Endodermal cell (in vitro differentiated cells): Measurements from ENCODE around the gene KIAA1217. TPM values are rescaled to one million over a fixed set of nuclear protein-coding genes. Genes with fewer than 3 reads are reported as not detected.

Experiments used
- DNase-seq: peaks from one replicate; pipeline ENCODE4 v3.0.0-alpha.2; 2017
- H3K27ac ChIP-seq: 2 replicates; pipeline ENCODE4 v1.5.1; 2013; ENCODE audit warnings: mild to moderate bottlenecking, low read depth, low read length, moderate library complexity
- H3K27me3 ChIP-seq: 2 replicates; pipeline ENCODE4 v1.6.1; 2013; ENCODE audit warnings: mild to moderate bottlenecking, low read length, moderate library complexity; ENCODE audit not compliant: insufficient read depth, control insufficient read depth, poor library complexity, severe bottlenecking
- H3K36me3 ChIP-seq: 2 replicates; pipeline ENCODE4 v1.7.0; 2013; ENCODE audit warnings: mild to moderate bottlenecking, low read length, moderate library complexity; ENCODE audit not compliant: control insufficient read depth, insufficient read depth
- H3K4me1 ChIP-seq: one replicate; pipeline ENCODE4 v1.7.0; 2013; ENCODE audit warnings: low read length; ENCODE audit not compliant: control insufficient read depth, insufficient read depth
- H3K4me3 ChIP-seq: 2 replicates; pipeline ENCODE4 v1.5.1; 2013; ENCODE audit warnings: mild to moderate bottlenecking, low read length, moderate library complexity
- H3K9ac ChIP-seq: 2 replicates; pipeline ENCODE4 v1.6.1; 2013; ENCODE audit warnings: mild to moderate bottlenecking, low read length, moderate library complexity; ENCODE audit not compliant: poor library complexity, severe bottlenecking; ENCODE audit errors: extremely low read depth
- H3K9me3 ChIP-seq: 2 replicates; pipeline ENCODE4 v1.6.1; 2013; ENCODE audit warnings: mild to moderate bottlenecking, low read length, moderate library complexity; ENCODE audit not compliant: control insufficient read depth
- H3K27ac Mint-ChIP-seq: 2 replicates; pipeline ENCODE4 v1.8.0; 2020; ENCODE audit warnings: mixed read lengths
- H3K27me3 Mint-ChIP-seq: 2 replicates; pipeline ENCODE4 v1.8.0; 2021; ENCODE audit warnings: mild to moderate bottlenecking, mixed read lengths; ENCODE audit not compliant: insufficient read depth
- H3K36me3 Mint-ChIP-seq: 2 replicates; pipeline ENCODE4 v1.8.0; 2020; ENCODE audit warnings: low read depth, mixed read lengths
- H3K4me1 Mint-ChIP-seq: 2 replicates; pipeline ENCODE4 v1.8.0; 2020; ENCODE audit warnings: mixed read lengths
- H3K4me3 Mint-ChIP-seq: 2 replicates; pipeline ENCODE4 v1.8.0; 2020; ENCODE audit warnings: mild to moderate bottlenecking, moderate library complexity, mixed read lengths
- H3K9me3 Mint-ChIP-seq: 2 replicates; pipeline ENCODE4 v1.8.0; 2020; ENCODE audit warnings: mild to moderate bottlenecking, mixed read lengths
- WGBS, 2 experiments: methylation state at CpG; one replicate each; pipeline versions ENCODE4 v1.1.5 to v1.1.7; 2013; ENCODE audit warnings: missing lambda C conversion rate in 2 of 2, mixed read lengths in 1 of 2; ENCODE audit not compliant: insufficient coverage in 1 of 2, insufficient read length in 1 of 2; 5-methylcytosine and 5-hydroxymethylcytosine counted together
- total RNA-seq, 2 donors: library from RNA; stranded (reverse); fragmentation: NEBNext Ultra II Directional in 1 of 2; extraction: Animal tissue kit (Norgen Biotek cat#: 25700) in 1 of 2; gene quantifications; 2 replicates in 1 of 2; 3 replicates in 1 of 2; pipeline ENCODE4 v1.2.1, GENCODE V29; 2021
- TF ChIP-seq, protein P1 (sequence below): fragments of 200-600 bp; sonication (generic); conservative IDR thresholded peaks from 2 replicates; pipeline ENCODE4 v1.5.0; 2021; ENCODE audit warnings: antibody characterized with exemption, mild to moderate bottlenecking

Gene KIAA1217
- total RNA-seq, 2 donors from 2014 or later = 25.4 to 27.2 TPM

DNA sequence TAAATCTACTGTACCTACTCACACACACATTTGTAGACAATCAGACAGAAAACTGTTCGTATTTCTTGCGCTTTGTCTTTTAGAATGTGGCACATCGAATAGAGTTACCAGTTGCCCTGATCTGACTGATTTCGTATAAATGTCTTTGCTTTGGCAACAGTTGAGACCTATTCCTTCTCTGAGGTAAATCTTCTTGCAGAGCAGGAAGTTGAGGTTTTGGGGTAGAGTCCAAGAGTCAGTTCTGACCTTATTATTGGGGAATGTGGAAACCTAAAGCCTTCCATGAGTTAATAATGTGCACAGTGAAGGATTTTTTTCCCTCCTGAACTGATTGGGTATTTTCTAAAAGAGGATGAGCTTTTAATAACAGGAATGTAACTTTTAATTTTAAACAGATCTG is 135.3 kb downstream of the KIAA1217 start:
- H3K27ac ChIP-seq = no peak overlapping the region
- Mint-ChIP-seq H3K27me3 (no peaks in the 10 kb centered on the region), H3K4me3 (no peak overlapping the region), H3K36me3 (no peaks in the 10 kb centered on the region), H3K27ac (no peak overlapping the region), H3K4me1 (peaks cover 29% of the 10 kb centered on the region), H3K9me3 (no peaks in the 10 kb centered on the region)
- H3K4me1 ChIP-seq = peaks cover 24% of the 10 kb centered on the region
- peak overlapping the region; percentile 2 for H3K4me3 ChIP-seq
- H3K36me3 ChIP-seq = no peaks in the 10 kb centered on the region
- DNase-seq = no peak
- peak overlapping the region; percentile 22 for H3K9ac ChIP-seq
- no peaks in the 10 kb centered on the region for H3K27me3 ChIP-seq
- no peaks in the 10 kb centered on the region for H3K9me3 ChIP-seq
- TF ChIP-seq, protein P1, sequence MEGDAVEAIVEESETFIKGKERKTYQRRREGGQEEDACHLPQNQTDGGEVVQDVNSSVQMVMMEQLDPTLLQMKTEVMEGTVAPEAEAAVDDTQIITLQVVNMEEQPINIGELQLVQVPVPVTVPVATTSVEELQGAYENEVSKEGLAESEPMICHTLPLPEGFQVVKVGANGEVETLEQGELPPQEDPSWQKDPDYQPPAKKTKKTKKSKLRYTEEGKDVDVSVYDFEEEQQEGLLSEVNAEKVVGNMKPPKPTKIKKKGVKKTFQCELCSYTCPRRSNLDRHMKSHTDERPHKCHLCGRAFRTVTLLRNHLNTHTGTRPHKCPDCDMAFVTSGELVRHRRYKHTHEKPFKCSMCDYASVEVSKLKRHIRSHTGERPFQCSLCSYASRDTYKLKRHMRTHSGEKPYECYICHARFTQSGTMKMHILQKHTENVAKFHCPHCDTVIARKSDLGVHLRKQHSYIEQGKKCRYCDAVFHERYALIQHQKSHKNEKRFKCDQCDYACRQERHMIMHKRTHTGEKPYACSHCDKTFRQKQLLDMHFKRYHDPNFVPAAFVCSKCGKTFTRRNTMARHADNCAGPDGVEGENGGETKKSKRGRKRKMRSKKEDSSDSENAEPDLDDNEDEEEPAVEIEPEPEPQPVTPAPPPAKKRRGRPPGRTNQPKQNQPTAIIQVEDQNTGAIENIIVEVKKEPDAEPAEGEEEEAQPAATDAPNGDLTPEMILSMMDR = no peak
- 94 to 100% methylated on average over 4 of the region's 4 CpGs for WGBS, 2 experiments

DNA sequence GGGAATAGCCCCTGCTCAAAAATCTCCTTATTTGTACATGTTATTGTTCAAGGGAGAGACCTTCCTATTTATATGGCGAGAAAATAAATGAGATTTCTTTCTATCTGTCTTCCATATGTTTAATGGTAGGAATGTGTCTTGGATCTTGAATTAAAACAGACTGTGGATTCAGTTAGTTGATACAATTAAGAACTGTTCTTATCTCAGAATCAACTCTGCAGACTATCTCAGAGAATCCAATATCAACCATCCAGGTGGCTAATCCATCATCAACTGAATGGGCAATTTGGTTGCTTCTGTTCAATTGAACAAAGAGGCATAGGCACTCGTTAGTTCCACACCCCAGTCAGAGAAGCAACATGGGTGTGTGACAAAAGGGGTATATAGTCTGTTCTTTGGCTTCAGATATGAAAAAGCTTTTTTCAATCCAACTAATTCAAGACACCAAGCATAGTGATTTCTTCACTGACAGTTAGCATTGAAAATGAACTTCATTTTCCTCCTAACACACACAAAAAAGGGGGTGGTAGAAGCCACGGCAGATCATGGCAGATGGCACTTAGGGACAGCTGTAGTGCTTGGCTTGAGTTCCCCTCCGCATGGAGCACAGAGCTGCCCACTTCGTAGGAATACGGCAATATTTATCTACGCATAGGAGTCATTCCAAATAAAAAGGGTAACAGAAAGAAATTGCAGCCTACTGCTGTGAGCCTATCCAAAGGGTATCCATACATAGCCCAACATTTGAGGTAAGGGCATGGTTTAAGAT is 135.9 kb downstream of the KIAA1217 start:
- WGBS, 2 experiments = 90 to 95% methylated on average over 5 to 7 of the region's 7 CpGs
- H3K4me3 ChIP-seq = peak overlapping the region; percentile 2
- H3K27me3 ChIP-seq = no peaks in the 10 kb centered on the region
- no peak overlapping the region for H3K27ac ChIP-seq
- H3K4me3 Mint-ChIP-seq = no peak overlapping the region
- H3K4me1 Mint-ChIP-seq = peaks cover 28% of the 10 kb centered on the region
- H3K36me3 ChIP-seq = no peaks in the 10 kb centered on the region
- no peaks in the 10 kb centered on the region for H3K36me3 Mint-ChIP-seq
- no peak overlapping the region for H3K27ac Mint-ChIP-seq
- H3K9me3 ChIP-seq = no peaks in the 10 kb centered on the region
- H3K4me1 ChIP-seq = peaks cover 23% of the 10 kb centered on the region
- TF ChIP-seq, protein P1 = no peak
- no peaks in the 10 kb centered on the region for H3K27me3 Mint-ChIP-seq
- DNase-seq = no peak
- no peaks in the 10 kb centered on the region for H3K9me3 Mint-ChIP-seq
- peak overlapping the region; percentile 22 for H3K9ac ChIP-seq

DNA sequence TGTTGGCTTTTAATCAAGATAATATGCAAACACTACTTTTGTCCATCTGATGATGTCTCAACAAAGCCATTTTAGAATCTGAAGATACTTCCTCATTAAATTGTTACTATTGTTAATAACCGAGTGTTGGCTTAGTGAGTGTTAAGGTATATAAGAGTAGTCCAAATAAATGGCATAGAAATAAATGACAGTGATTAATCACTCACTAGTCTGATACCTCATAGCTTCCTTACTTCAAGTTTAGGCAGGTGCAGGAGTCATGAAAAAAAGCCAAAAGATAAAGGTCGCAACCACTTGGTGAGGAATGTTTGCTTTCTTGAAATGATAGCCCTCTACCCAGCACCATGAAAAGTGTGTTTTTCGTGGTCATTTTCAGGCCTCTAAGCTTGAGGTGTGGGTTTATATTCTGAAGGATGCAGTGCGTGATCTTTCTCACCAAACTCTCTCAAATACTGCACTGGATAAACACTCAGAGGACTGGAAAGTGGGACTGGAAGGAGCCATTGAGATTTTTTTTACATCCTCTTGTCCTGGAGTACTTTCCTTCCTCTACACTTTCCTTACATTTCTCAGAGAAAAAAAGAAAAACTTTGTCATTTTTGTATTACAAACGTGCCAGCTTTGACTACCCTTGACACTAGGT is 138.1 kb downstream of the KIAA1217 start:
- no peak overlapping the region for H3K27ac Mint-ChIP-seq
- no peak overlapping the region for H3K4me3 Mint-ChIP-seq
- Histone ChIP-seq H3K27ac (no peak overlapping the region), H3K9ac (no peak overlapping the region), H3K27me3 (no peaks in the 10 kb centered on the region), H3K9me3 (no peaks in the 10 kb centered on the region), H3K4me1 (peaks cover 25% of the 10 kb centered on the region), H3K4me3 (no peak overlapping the region), H3K36me3 (no peaks in the 10 kb centered on the region)
- no peaks in the 10 kb centered on the region for H3K9me3 Mint-ChIP-seq
- WGBS, 2 experiments = 89 to 100% methylated on average over 2 to 4 of the region's 5 CpGs
- no peaks in the 10 kb centered on the region for H3K36me3 Mint-ChIP-seq
- TF ChIP-seq, protein P1 = no peak
- H3K4me1 Mint-ChIP-seq = peaks cover 35% of the 10 kb centered on the region
- DNase-seq = no peak
- no peaks in the 10 kb centered on the region for H3K27me3 Mint-ChIP-seq
